GM21381 (cell line): ENCODE measurements around the gene FSTL5.
"Not testable (repeated sequence)": the region's sequence is repeated elsewhere in the genome, so short reads cannot be mapped to it uniquely, and the experiment has no call there.

Experiments
- ATAC-seq: cut with Tn5 transposase; IDR thresholded peaks from one replicate; pipeline ENCODE4 v1.9.1; 2021; ENCODE audit warnings: mild to moderate bottlenecking, moderate library complexity; ENCODE audit not compliant: unreplicated experiment

FSTL5 gene

GRCh38 chr4:162104459-162105124, 59.2 kb downstream of the FSTL5 start:
- ATAC-seq, result no peak

GRCh38 chr4:162103908-162104307, 59.9 kb downstream of the FSTL5 start:
- not testable (repeated sequence) for ATAC-seq

- no peak for ATAC-seq
Observed at GRCh38 chr4:162102713-162103112, 61.1 kb downstream of the FSTL5 start.

- ATAC-seq, result no peak
Observed at GRCh38 chr4:162101337-162101736, 62.5 kb downstream of the FSTL5 start.

GRCh38 chr4:162075726-162076125, 88.1 kb downstream of the FSTL5 start:
- ATAC-seq, result no peak

- ATAC-seq, result no peak
Observed at GRCh38 chr4:162061214-162061613, 102.6 kb downstream of the FSTL5 start.

- ATAC-seq, result no peak
Observed at GRCh38 chr4:162059656-162060055, 104.1 kb downstream of the FSTL5 start.

- no peak for ATAC-seq
Observed at GRCh38 chr4:162056990-162057389, 106.8 kb downstream of the FSTL5 start.

GRCh38 chr4:162046135-162046534, 117.7 kb downstream of the FSTL5 start:
- ATAC-seq, result no peak

GRCh38 chr4:162038112-162038511, 125.7 kb downstream of the FSTL5 start:
- ATAC-seq, result no peak

GRCh38 chr4:162017863-162018262, 145.9 kb downstream of the FSTL5 start:
- ATAC-seq, result no peak

- no peak for ATAC-seq
Observed at GRCh38 chr4:162016991-162017390, 146.8 kb downstream of the FSTL5 start.

- no peak for ATAC-seq
Observed at GRCh38 chr4:162016219-162016618, 147.6 kb downstream of the FSTL5 start.

- ATAC-seq, result no peak
Observed at GRCh38 chr4:162015090-162015489, 148.7 kb downstream of the FSTL5 start.

GRCh38 chr4:162011089-162011488, 152.7 kb downstream of the FSTL5 start:
- ATAC-seq, result no peak

GRCh38 chr4:162010362-162010761, 153.4 kb downstream of the FSTL5 start:
- ATAC-seq, result no peak

GRCh38 chr4:161992317-161992716, 171.5 kb downstream of the FSTL5 start:
- ATAC-seq, result no peak

GRCh38 chr4:161991811-161992210, 172.0 kb downstream of the FSTL5 start:
- no peak for ATAC-seq

GRCh38 chr4:161990721-161991120, 173.1 kb downstream of the FSTL5 start:
- ATAC-seq, result no peak

- no peak for ATAC-seq
Observed at GRCh38 chr4:161988946-161989345, 174.9 kb downstream of the FSTL5 start.

GRCh38 chr4:161987611-161988010, 176.2 kb downstream of the FSTL5 start:
- ATAC-seq, result no peak

- ATAC-seq, result no peak
Observed at GRCh38 chr4:161952382-161952781, 211.4 kb downstream of the FSTL5 start.
